H7 (cell line): ENCODE data around the gene CATSPERE. TPM values are rescaled to one million over a fixed set of nuclear protein-coding genes. Genes with fewer than 3 reads are reported as not detected.
"Not testable (repeated sequence)": the region's sequence is repeated elsewhere in the genome, so short reads cannot be mapped to it uniquely, and the experiment has no call there.

Experiments used
- DNase-seq: peaks from one replicate; pipeline ENCODE4 v3.0.0; 2012
- H3K27me3 ChIP-seq: 2 replicates; pipeline ENCODE4 v1.6.0; 2011; ENCODE audit warnings: mild to moderate bottlenecking, low read length; ENCODE audit not compliant: control insufficient read depth, insufficient read depth
- H3K36me3 ChIP-seq: replicated peaks from 2 replicates; pipeline ENCODE4 v1.5.1; 2011; ENCODE audit warnings: low read length; ENCODE audit not compliant: control insufficient read depth, insufficient read depth
- H3K4me3 ChIP-seq: 2 replicates; pipeline ENCODE4 v1.5.1; 2011; ENCODE audit warnings: low read depth, mild to moderate bottlenecking, control low read depth, low read length, moderate library complexity; ENCODE audit not compliant: insufficient read depth
- total RNA-seq: library from RNA; depleted of rRNA; stranded (reverse); fragments of >200 nt; shearing (Covaris generic); gene quantifications from 2 replicates; pipeline ENCODE4 v1.2.3, GENCODE V29; 2014

Gene CATSPERE
- total RNA-seq, 1 experiment from 2014 or later, result 0.14 TPM

DNA sequence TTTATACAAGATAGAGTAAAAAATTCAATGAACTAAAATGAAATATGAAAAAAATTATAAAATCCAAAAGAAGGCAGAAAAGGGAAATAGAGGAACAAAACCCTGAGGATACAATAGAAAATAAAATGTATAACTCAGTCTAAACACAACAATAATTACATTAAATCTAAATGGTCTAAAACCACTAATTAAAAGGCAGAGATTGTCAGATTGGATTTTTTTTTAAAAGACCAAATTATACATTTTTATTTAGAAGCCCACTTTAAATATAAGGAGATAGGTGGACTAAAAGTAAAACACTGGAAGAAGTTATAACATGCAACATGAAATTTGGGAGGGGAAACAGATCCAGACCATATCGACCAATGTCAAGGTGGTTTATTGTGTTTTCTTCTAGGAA lies 95.2 kb downstream of the CATSPERE start:
- no peak for DNase-seq
- Histone ChIP-seq H3K27me3 (no peaks in the 10 kb centered on the region), H3K36me3 (no peaks in the 10 kb centered on the region), H3K4me3 (no peak overlapping the region)

DNA sequence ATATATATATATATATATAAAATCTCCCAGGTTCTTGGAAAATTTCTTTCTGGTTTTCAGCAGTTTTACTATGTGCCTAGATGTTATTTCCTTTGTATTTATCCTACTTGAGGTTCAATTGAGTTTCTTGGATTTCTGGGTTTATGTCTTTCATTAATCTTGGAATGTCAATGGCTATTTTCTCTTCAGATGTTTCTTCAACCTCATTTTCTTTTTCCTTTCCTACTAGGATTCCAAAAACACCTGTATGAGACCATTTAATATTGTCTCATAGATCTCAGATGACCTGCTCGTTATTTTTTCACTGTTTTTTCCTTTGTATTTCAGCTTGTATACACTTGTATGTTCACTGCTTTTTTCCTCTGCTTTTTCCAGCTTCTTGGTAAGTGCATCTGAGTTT lies 96.5 kb downstream of the CATSPERE start:
- no peak overlapping the region for H3K4me3 ChIP-seq
- no peaks in the 10 kb centered on the region for H3K36me3 ChIP-seq
- DNase-seq, result no peak
- H3K27me3 ChIP-seq, result no peaks in the 10 kb centered on the region

DNA sequence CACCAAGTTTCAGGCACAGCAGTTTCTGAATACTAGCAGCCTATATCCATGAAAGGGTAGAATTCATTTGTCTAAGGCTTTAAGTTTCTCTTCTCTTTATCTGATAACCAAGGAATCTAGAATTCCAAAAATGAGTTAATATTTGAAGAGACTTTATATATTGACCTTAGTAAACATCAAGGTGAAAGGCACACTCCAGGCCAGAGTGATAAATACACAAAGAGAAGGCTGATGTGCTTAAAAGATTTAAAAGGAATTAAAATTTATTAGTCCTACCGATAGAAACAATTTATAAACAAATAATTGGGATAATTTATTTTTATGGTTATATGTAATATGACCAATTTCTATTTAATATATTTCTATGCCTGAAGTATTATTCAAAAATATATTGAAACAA lies 98.5 kb downstream of the CATSPERE start:
- H3K27me3 ChIP-seq, result no peaks in the 10 kb centered on the region
- no peaks in the 10 kb centered on the region for H3K36me3 ChIP-seq
- DNase-seq, result no peak
- no peak overlapping the region for H3K4me3 ChIP-seq

DNA sequence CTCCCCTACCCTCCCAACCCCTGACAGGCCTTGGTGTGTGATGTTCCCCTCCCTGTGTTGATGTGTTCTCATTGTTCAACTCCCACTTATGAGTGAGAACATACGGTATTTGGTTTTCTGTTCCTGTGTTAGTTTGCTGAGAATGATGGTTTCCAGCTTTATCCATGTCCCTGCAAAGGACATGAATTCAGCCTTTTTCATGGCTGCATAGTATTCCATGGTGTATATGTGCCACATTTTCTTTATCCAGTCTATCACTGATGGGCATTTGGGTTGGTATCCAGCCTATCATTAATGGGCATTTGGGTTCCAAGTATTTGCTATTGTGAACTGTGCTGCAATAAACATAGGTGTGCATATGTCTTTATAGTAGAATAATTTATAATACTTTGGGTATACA lies 101.8 kb downstream of the CATSPERE start:
- H3K36me3 ChIP-seq, DNase-seq, H3K4me3 ChIP-seq, H3K27me3 ChIP-seq: not testable (repeated sequence)

DNA sequence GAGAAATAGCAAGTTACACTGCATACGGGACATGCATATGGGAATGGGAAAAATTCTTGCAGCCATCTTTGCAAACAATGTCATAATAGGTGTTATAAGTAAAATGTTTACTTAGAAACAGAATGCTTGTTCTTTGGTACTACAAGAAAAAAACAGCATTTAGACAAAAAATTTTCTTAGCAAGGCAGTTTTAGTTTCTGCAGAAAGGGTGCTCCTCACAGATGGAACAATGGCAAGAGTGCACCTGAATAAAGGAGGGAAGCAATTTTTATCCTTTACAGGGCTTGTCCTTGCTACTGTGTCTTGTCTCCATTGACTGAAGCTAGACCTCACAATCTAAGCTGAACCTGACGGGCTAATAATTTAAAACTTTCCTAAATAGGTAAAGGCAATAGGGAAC lies 112.7 kb downstream of the CATSPERE start:
- no peaks in the 10 kb centered on the region for H3K27me3 ChIP-seq

DNA sequence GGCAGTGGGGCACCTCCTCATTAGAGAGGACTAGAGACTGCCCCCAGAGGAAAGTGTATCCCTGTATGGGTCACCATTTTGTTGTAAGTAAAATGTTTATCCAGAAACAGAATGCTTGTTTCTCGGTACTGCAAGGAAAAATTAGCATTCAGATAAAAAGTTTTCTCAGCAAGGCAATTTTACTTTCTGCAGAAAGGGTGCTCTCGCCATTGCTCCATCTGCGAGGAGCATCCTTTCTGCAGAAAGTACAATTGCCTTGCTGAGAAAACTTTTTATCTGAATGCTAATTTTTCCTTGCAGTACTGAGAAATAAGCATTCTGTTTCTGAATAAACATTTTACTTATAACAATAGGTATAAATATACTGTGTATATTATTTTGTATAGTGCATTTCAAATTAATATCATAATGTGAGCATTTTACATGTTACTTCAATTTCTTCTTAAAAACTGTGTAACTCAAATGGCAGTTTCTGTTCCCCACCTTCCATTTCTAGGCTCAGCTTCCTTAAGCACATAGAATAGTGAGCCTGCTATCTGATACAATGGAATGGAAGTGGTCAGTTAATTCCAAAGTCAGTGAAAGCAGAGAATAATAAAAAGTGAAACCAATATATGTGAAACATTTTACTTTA lies 115.3 kb downstream of the CATSPERE start:
- no peaks in the 10 kb centered on the region for H3K36me3 ChIP-seq
- H3K27me3 ChIP-seq, result no peaks in the 10 kb centered on the region
- no peak overlapping the region for H3K4me3 ChIP-seq
- DNase-seq, result no peak

More for the DNA sequence above, 112.7 kb downstream of the CATSPERE start:
- Histone ChIP-seq H3K4me3 (no peak overlapping the region), H3K36me3 (no peaks in the 10 kb centered on the region)
- no peak for DNase-seq

DNA sequence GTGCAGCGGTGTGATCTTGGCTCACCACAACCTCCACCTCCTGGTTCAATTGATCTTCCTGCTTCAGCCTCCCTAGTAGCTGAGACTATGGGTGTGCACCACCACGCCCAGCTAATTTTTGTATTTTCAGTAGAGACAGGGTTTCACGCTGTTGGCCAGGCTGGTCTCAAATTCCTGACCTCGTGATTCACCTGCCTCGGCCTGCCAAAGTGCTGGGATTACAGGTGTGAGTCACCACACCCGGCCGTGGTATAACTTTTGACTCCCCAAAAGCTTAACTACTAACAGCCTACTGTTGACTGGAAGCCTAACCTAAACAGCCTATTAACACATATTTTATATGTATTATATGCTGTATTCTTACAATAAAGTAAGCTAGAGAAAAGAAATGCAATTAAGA lies 117.1 kb downstream of the CATSPERE start:
- H3K36me3 ChIP-seq, H3K4me3 ChIP-seq, DNase-seq, H3K27me3 ChIP-seq: not testable (repeated sequence)

DNA sequence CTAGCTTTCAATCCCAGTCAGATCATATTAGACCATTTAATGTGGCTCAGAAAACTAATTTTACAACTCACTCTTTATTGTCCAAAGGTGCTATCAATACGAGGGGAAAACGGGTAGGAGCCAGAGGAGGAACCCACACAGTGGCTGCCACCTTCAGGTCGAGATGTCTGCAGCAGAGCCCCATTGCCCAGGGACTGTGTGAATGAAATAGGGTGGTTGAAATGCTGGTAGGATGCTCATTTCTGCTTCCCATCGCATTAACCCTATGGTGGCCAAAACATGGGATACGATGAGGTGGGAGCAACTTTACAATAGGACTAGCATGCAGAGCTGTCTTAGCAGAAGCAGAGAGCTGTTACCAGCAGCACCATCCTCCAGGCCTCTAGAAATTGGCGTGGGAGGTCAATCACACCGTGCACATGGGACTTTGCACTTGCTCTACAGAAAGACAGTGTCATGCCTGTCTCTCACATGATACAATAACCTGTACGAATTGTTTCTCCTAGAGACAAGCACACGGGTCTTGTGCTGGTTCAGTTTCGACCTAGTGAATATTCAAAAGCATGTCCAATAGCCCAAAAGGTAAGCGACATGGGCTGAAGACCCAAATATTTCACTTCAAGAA lies 122.4 kb downstream of the CATSPERE start:
- H3K4me3 ChIP-seq, result no peak overlapping the region
- peak; percentile 21 for DNase-seq
- H3K36me3 ChIP-seq, result no peaks in the 10 kb centered on the region
- no peaks in the 10 kb centered on the region for H3K27me3 ChIP-seq

DNA sequence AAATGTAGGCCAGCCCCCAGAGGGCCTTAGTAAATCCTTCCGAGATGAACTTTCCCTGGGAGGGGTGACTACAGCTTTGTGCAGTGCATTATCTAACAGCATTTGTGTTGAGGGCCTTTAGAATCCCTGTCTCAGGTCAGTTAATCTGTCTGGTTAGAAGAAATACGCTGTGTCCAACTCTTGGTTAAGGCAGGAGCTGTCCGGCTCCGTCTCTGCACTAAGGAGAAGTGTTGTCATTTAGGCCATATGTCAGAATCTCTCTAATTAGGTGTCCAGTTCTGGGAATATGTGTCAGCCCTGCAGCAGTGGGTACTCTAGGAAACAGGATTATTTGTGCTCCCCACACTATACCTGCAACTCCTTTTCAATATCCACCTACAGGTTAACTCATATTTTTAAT lies 124.8 kb downstream of the CATSPERE start:
- Histone ChIP-seq H3K4me3 (no peak overlapping the region), H3K27me3 (no peaks in the 10 kb centered on the region), H3K36me3 (no peaks in the 10 kb centered on the region)
- no peak for DNase-seq

DNA sequence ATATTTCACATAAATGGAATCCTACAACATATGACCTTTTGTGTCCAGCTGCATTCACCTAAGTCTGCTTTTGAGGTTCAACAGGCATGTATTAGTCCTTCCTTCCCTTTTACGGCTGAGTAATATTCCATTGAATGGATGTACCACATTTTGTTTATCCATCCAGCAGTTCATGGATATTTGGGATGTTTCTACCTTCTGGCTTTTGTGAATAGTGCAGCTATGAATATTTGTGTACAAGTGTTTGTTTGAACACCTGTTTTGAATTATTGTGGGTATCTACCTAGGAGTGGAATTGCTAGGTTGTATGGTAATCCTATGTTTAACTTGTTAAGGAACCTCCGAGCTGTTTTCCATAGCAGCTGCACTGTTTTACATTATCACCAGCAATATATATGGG lies 129.6 kb downstream of the CATSPERE start:
- Histone ChIP-seq H3K36me3 (no peaks in the 10 kb centered on the region), H3K27me3 (no peaks in the 10 kb centered on the region), H3K4me3 (no peak overlapping the region)
- DNase-seq, result no peak

DNA sequence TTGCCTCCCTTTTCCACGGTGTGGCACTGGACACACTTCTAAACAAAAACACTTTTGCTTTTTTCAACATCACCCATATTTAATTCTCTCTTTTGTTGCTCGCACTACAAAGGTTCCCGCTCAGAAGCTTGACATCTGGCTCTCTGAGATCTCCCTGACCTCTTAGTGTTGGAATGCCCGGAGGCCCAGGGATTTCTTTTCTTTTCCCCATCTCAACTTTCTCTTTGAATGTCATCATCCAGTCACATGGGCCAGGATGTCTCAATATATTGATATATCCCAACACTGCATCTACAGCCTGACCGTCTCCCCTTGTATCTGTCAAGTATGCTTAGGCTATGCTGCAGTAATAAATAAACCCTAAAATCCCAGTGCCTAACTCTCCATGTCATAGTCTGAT lies 137.5 kb downstream of the CATSPERE start:
- DNase-seq, result no peak
- no peak overlapping the region for H3K4me3 ChIP-seq
- H3K36me3 ChIP-seq, result no peaks in the 10 kb centered on the region
- no peaks in the 10 kb centered on the region for H3K27me3 ChIP-seq

DNA sequence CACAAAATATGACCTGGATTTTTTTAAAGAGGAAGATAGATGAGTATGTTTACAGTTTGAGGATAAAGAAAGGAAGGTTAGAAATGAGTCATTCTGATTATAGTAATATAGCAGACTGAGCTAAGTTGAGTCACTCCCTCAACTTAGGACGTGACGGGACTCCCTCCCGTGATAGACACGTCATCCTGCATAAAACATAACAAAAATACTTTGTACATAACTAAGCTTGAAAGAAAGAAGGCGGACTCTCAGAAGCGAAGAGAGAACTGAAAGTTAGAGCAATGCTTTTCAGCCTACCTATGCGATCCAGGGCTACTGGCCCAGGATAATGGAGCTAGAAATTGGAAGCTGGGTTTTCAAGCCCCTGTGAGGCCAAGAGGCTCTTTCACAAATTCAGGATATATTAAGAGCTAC lies 138.9 kb downstream of the CATSPERE start:
- no peak for DNase-seq
- no peaks in the 10 kb centered on the region for H3K27me3 ChIP-seq
- H3K36me3 ChIP-seq, result no peaks in the 10 kb centered on the region
- no peak overlapping the region for H3K4me3 ChIP-seq

DNA sequence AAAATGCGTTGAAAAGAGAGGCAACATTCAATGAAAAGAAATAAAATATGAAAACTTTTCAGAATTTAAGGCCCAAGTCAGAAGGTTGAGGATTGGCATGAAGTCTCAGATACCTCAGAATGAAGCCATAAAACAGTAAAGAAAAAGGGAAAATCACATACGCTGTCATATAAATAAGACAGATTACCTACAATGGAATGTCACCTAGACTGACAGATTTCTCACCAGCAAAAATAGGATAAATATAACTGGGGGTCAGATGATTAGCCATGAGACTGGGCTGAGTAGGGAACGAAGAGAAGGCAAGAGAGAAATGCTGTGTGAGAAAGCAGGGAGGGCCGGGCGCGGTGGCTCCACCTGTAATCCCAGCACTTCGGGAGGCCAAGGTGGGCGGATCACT lies 140.3 kb downstream of the CATSPERE start:
- no peak overlapping the region for H3K4me3 ChIP-seq
- H3K36me3 ChIP-seq, result no peaks in the 10 kb centered on the region
- DNase-seq, result no peak

DNA sequence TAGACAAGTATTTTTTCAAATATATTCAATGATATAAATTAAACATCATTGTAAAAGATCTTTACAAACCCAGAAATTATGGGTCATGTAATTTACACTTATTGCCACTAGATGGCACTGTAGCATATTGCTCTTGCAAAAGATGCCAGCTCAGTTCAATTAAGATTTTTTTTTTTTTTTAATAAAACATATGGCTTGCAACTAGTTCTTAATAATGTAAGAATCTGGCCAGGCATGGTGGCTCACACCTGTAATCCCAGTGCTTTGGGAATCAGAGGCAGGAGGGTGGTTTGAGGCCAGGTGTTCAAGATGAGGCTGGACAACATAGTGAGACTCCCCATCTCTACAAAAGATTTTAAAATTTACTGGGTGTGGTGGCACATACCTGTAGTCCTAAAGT lies 142.4 kb downstream of the CATSPERE start:
- Histone ChIP-seq H3K4me3 (no peak overlapping the region), H3K27me3 (no peaks in the 10 kb centered on the region), H3K36me3 (no peaks in the 10 kb centered on the region)
- no peak for DNase-seq

More for the DNA sequence above, 140.3 kb downstream of the CATSPERE start:
- no peaks in the 10 kb centered on the region for H3K27me3 ChIP-seq

DNA sequence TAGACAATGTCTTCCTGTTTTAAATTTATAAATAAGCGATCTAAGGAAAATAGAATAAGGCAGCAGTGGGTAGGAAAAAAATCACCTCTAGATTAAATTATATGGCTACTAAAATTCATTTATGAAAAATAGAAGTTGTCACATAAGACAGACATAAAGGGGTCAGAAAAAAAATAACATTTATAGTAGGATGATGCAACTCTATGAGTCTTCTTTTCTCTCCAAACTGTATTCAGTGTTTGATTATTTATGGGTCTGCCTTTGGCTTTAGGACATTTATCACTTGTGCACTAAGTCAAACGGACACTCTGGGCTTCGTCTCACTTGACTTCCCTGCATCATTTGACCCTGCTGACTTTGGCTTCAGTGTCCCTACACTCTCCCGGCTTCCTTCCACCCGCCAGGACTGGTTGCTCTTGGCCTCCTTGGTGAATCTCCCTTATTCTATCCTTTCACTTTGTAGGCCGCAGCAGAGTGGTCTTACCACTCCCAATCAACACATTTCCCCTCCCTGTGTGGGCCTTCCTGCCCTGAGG lies 144.8 kb downstream of the CATSPERE start:
- no peak overlapping the region for H3K4me3 ChIP-seq
- no peaks in the 10 kb centered on the region for H3K27me3 ChIP-seq
- no peak for DNase-seq
- H3K36me3 ChIP-seq, result no peaks in the 10 kb centered on the region
